Measurements from ENCODE around the gene CST7.

GRCh38 chr20:24980291-24981053 is 31.4 kb downstream of the CST7 start:
- no peak for TF ChIP-seq FOXP1 (IDR thresholded peaks at IDR 0.05)
- no peak for TF ChIP-seq FOXP1 (CRISPR knock-in tag; IDR thresholded peaks at IDR 0.05)
- no peak for TF ChIP-seq MXI1 (IDR thresholded peaks at IDR 0.05; ENCODE audit: borderline replicate concordance, low read depth, low read length)
- no peak for TF ChIP-seq ZBTB46 (CRISPR knock-in tag; IDR thresholded peaks at IDR 0.05; ENCODE audit: borderline replicate concordance)
- TF ChIP-seq SMARCC2 (IDR thresholded peaks at IDR 0.05), result no peak
- TF ChIP-seq ZNF160 (CRISPR knock-in tag; IDR thresholded peaks at IDR 0.05), result no peak
- no peak for TF ChIP-seq MAX (IDR thresholded peaks at IDR 0.05)
- TF ChIP-seq SP2 (CRISPR knock-in tag; IDR thresholded peaks at IDR 0.05), result no peak
- no peak for TF ChIP-seq ONECUT2 (CRISPR knock-in tag; IDR thresholded peaks at IDR 0.05)
- TF ChIP-seq ZNF766 (CRISPR knock-in tag; IDR thresholded peaks at IDR 0.05; ENCODE audit: borderline replicate concordance), result no peak

All from HepG2 (cell line).